ENCODE data around the gene TRIM5.

GRCh38 chr11:5631969-5632635, 52.8 kb downstream of the TRIM5 start:
- no peak for TF ChIP-seq CTCF (IDR thresholded peaks at IDR 0.05)
- TF ChIP-seq POLR2A (IDR thresholded peaks at IDR 0.05), result no peak
- no peak for TF ChIP-seq EP300 (IDR thresholded peaks at IDR 0.05)

Measured in tibial nerve (tissue), 4 donors.